ENCODE measurements around the gene VENTX.

The VENTX gene

GRCh38 chr10:133194151-133194550 is 43.5 kb upstream of the VENTX start:
- Histone ChIP-seq H3K27me3 (replicated peaks in 2 of 5; ENCODE audit: control insufficient read depth in 4 of 5, insufficient read depth in 5 of 5, low read length in 4 of 5) (peaks cover 0 to 13% (median 2%) of the 10 kb centered on the region in 5 experiments), H3K36me3 (ENCODE audit: control insufficient read depth in 4 of 4, insufficient read depth in 4 of 4, low read length in 3 of 4) (no peaks in the 10 kb centered on the region), H3K9me3 (ENCODE audit: control extremely low read depth in 1 of 5, control insufficient read depth in 4 of 5, insufficient read depth in 2 of 5, low read depth in 1 of 5, low read length in 4 of 5) (peaks cover 0 to 13% (median 3%) of the 10 kb centered on the region in 5 experiments), H3K27ac (ENCODE audit: insufficient read depth in 1 of 2, low read depth in 1 of 2, low read length in 2 of 2, poor library complexity in 1 of 2, severe bottlenecking in 2 of 2) (no peak overlapping the region), H3K4me3 (ENCODE audit: control insufficient read depth in 1 of 7, extremely low read depth in 1 of 7, insufficient read depth in 4 of 7, low read depth in 2 of 7, low read length in 6 of 7) (no peak overlapping the region), H3K4me1 (ENCODE audit: control extremely low read depth in 1 of 4, control insufficient read depth in 4 of 4, insufficient read depth in 4 of 4, low read length in 3 of 4) (no peaks in the 10 kb centered on the region)
- WGBS (ENCODE audit: insufficient coverage): no CpG with 5 or more reads among the region's 4 CpGs
- ChIA-PET POLR2A (no interaction called here), CTCF (interaction anchor here (0.7 kb wide), 1 partner anchor 1294 kb away, joined by 3 read pairs; no protein-coding TSS in a partner anchor)
- DNase-seq: no peak

GRCh38 chr10:133195096-133195495 is 42.6 kb upstream of the VENTX start:
- POLR2A ChIA-PET: no interaction called here
- CTCF ChIA-PET: no interaction called here
- H3K27ac ChIP-seq (ENCODE audit: insufficient read depth in 1 of 2, low read depth in 1 of 2, low read length in 2 of 2, poor library complexity in 1 of 2, severe bottlenecking in 2 of 2): no peak overlapping the region
- WGBS (ENCODE audit: insufficient coverage): 94% methylated on average over 19 of the region's 19 CpGs
- DNase-seq: no peak
- H3K4me1 ChIP-seq (ENCODE audit: control extremely low read depth in 1 of 4, control insufficient read depth in 4 of 4, insufficient read depth in 4 of 4, low read length in 3 of 4): no peaks in the 10 kb centered on the region
- peaks cover 0 to 12% (median 2%) of the 10 kb centered on the region in 5 experiments for H3K27me3 ChIP-seq (replicated peaks in 2 of 5; ENCODE audit: control insufficient read depth in 4 of 5, insufficient read depth in 5 of 5, low read length in 4 of 5)
- no peak overlapping the region for H3K4me3 ChIP-seq (ENCODE audit: control insufficient read depth in 1 of 7, extremely low read depth in 1 of 7, insufficient read depth in 4 of 7, low read depth in 2 of 7, low read length in 6 of 7)
- H3K36me3 ChIP-seq (ENCODE audit: control insufficient read depth in 4 of 4, insufficient read depth in 4 of 4, low read length in 3 of 4): no peaks in the 10 kb centered on the region
- H3K9me3 ChIP-seq (ENCODE audit: control extremely low read depth in 1 of 5, control insufficient read depth in 4 of 5, insufficient read depth in 2 of 5, low read depth in 1 of 5, low read length in 4 of 5): peaks cover 0 to 13% (median 3%) of the 10 kb centered on the region in 5 experiments

GRCh38 chr10:133195611-133196010 is 42.0 kb upstream of the VENTX start:
- Histone ChIP-seq H3K9me3 (ENCODE audit: control extremely low read depth in 1 of 5, control insufficient read depth in 4 of 5, insufficient read depth in 2 of 5, low read depth in 1 of 5, low read length in 4 of 5) (peaks cover 0 to 13% (median 3%) of the 10 kb centered on the region in 5 experiments), H3K27me3 (replicated peaks in 2 of 5; ENCODE audit: control insufficient read depth in 4 of 5, insufficient read depth in 5 of 5, low read length in 4 of 5) (peaks cover 0 to 9% (median 1%) of the 10 kb centered on the region in 5 experiments), H3K4me1 (ENCODE audit: control extremely low read depth in 1 of 4, control insufficient read depth in 4 of 4, insufficient read depth in 4 of 4, low read length in 3 of 4) (no peaks in the 10 kb centered on the region), H3K4me3 (ENCODE audit: control insufficient read depth in 1 of 7, extremely low read depth in 1 of 7, insufficient read depth in 4 of 7, low read depth in 2 of 7, low read length in 6 of 7) (no peak overlapping the region), H3K27ac (ENCODE audit: insufficient read depth in 1 of 2, low read depth in 1 of 2, low read length in 2 of 2, poor library complexity in 1 of 2, severe bottlenecking in 2 of 2) (no peak overlapping the region), H3K36me3 (ENCODE audit: control insufficient read depth in 4 of 4, insufficient read depth in 4 of 4, low read length in 3 of 4) (no peaks in the 10 kb centered on the region)
- DNase-seq: no peak
- WGBS (ENCODE audit: insufficient coverage): 99% methylated on average over 23 of the region's 23 CpGs
- ChIA-PET POLR2A (no interaction called here), CTCF (no interaction called here)

- ChIA-PET CTCF (interaction anchor here (1.3 to 1.6 kb wide), 2 partner anchors 9 to 165 kb away, joined by 3 to 5 read pairs; no protein-coding TSS in a partner anchor), POLR2A (no interaction called here)
- no peaks in the 10 kb centered on the region for H3K4me1 ChIP-seq (ENCODE audit: control extremely low read depth in 1 of 4, control insufficient read depth in 4 of 4, insufficient read depth in 4 of 4, low read length in 3 of 4)
- no peak for DNase-seq
- no peak overlapping the region for H3K4me3 ChIP-seq (ENCODE audit: control insufficient read depth in 1 of 7, extremely low read depth in 1 of 7, insufficient read depth in 4 of 7, low read depth in 2 of 7, low read length in 6 of 7)
- H3K27me3 ChIP-seq (replicated peaks in 2 of 5; ENCODE audit: control insufficient read depth in 4 of 5, insufficient read depth in 5 of 5, low read length in 4 of 5): peaks cover 0 to 8% (median 0%) of the 10 kb centered on the region in 5 experiments
- H3K9me3 ChIP-seq (ENCODE audit: control extremely low read depth in 1 of 5, control insufficient read depth in 4 of 5, insufficient read depth in 2 of 5, low read depth in 1 of 5, low read length in 4 of 5): peaks cover 0 to 13% (median 3%) of the 10 kb centered on the region in 5 experiments
- H3K27ac ChIP-seq (ENCODE audit: insufficient read depth in 1 of 2, low read depth in 1 of 2, low read length in 2 of 2, poor library complexity in 1 of 2, severe bottlenecking in 2 of 2): no peak overlapping the region
- no peaks in the 10 kb centered on the region for H3K36me3 ChIP-seq (ENCODE audit: control insufficient read depth in 4 of 4, insufficient read depth in 4 of 4, low read length in 3 of 4)
- WGBS (ENCODE audit: insufficient coverage): 85% methylated on average over 23 of the region's 24 CpGs
Observed at GRCh38 chr10:133196221-133196915, 41.3 kb upstream of the VENTX start.

- H3K4me1 ChIP-seq (ENCODE audit: control extremely low read depth in 1 of 4, control insufficient read depth in 4 of 4, insufficient read depth in 4 of 4, low read length in 3 of 4): no peaks in the 10 kb centered on the region
- no peak for DNase-seq
- CTCF ChIA-PET: interaction anchor here (1.3 to 1.6 kb wide), 2 partner anchors 10 to 166 kb away, joined by 3 to 5 read pairs; no protein-coding TSS in a partner anchor
- POLR2A ChIA-PET: no interaction called here
- H3K9me3 ChIP-seq (ENCODE audit: control extremely low read depth in 1 of 5, control insufficient read depth in 4 of 5, insufficient read depth in 2 of 5, low read depth in 1 of 5, low read length in 4 of 5): peaks cover 0 to 11% (median 3%) of the 10 kb centered on the region in 5 experiments
- no peaks in the 10 kb centered on the region for H3K36me3 ChIP-seq (ENCODE audit: control insufficient read depth in 4 of 4, insufficient read depth in 4 of 4, low read length in 3 of 4)
- no peak overlapping the region for H3K27ac ChIP-seq (ENCODE audit: insufficient read depth in 1 of 2, low read depth in 1 of 2, low read length in 2 of 2, poor library complexity in 1 of 2, severe bottlenecking in 2 of 2)
- WGBS (ENCODE audit: insufficient coverage): 91% methylated on average over 32 of the region's 40 CpGs
- peaks cover 0 to 6% (median 0%) of the 10 kb centered on the region in 5 experiments for H3K27me3 ChIP-seq (replicated peaks in 2 of 5; ENCODE audit: control insufficient read depth in 4 of 5, insufficient read depth in 5 of 5, low read length in 4 of 5)
- H3K4me3 ChIP-seq (ENCODE audit: control insufficient read depth in 1 of 7, extremely low read depth in 1 of 7, insufficient read depth in 4 of 7, low read depth in 2 of 7, low read length in 6 of 7): no peak overlapping the region
Observed at GRCh38 chr10:133196936-133197758, 40.5 kb upstream of the VENTX start.

GRCh38 chr10:133197786-133198185 is 39.9 kb upstream of the VENTX start:
- Histone ChIP-seq H3K4me1 (ENCODE audit: control extremely low read depth in 1 of 4, control insufficient read depth in 4 of 4, insufficient read depth in 4 of 4, low read length in 3 of 4) (no peaks in the 10 kb centered on the region), H3K27ac (ENCODE audit: insufficient read depth in 1 of 2, low read depth in 1 of 2, low read length in 2 of 2, poor library complexity in 1 of 2, severe bottlenecking in 2 of 2) (no peak overlapping the region), H3K4me3 (ENCODE audit: control insufficient read depth in 1 of 7, extremely low read depth in 1 of 7, insufficient read depth in 4 of 7, low read depth in 2 of 7, low read length in 6 of 7) (no peak overlapping the region), H3K36me3 (ENCODE audit: control insufficient read depth in 4 of 4, insufficient read depth in 4 of 4, low read length in 3 of 4) (no peaks in the 10 kb centered on the region), H3K27me3 (replicated peaks in 2 of 5; ENCODE audit: control insufficient read depth in 4 of 5, insufficient read depth in 5 of 5, low read length in 4 of 5) (peaks cover 0 to 5% (median 0%) of the 10 kb centered on the region in 5 experiments), H3K9me3 (ENCODE audit: control extremely low read depth in 1 of 5, control insufficient read depth in 4 of 5, insufficient read depth in 2 of 5, low read depth in 1 of 5, low read length in 4 of 5) (peaks cover 0 to 9% (median 2%) of the 10 kb centered on the region in 5 experiments)
- ChIA-PET POLR2A (no interaction called here), CTCF (interaction anchor here (1.3 to 1.6 kb wide), 2 partner anchors 10 to 167 kb away, joined by 3 to 5 read pairs; no protein-coding TSS in a partner anchor)
- WGBS (ENCODE audit: insufficient coverage): 100% methylated on average over 7 of the region's 9 CpGs
- DNase-seq: no peak
